ENCODE results near the gene RASAL3. TPM values are rescaled to one million over a fixed set of nuclear protein-coding genes. Genes with fewer than 3 reads are reported as not detected.

Gene RASAL3
- total RNA-seq, 1 donor from 2014 or later: not detected

- peaks cover 13% of the 10 kb centered on the region for H3K36me3 Mint-ChIP-seq (ENCODE audit: unreplicated experiment)
- peaks cover 11% of the 10 kb centered on the region for H3K9me3 Mint-ChIP-seq (ENCODE audit: unreplicated experiment)
- peaks cover 9% of the 10 kb centered on the region for H3K27me3 Mint-ChIP-seq (ENCODE audit: unreplicated experiment)
- no peak for DNase-seq
- H3K4me1 Mint-ChIP-seq (ENCODE audit: low read depth, unreplicated experiment): peaks cover 8% of the 10 kb centered on the region
- no peak for TF ChIP-seq CTCF (IDR thresholded peaks at IDR 0.05; ENCODE audit: partially characterized antibody, unreplicated experiment)
- H3K27ac Mint-ChIP-seq (ENCODE audit: unreplicated experiment): no peak overlapping the region
- H3K4me3 Mint-ChIP-seq (ENCODE audit: unreplicated experiment): no peak overlapping the region
Observed at GRCh38 chr19:15423130-15423529, 41.2 kb downstream of the RASAL3 start.

- no peak for TF ChIP-seq CTCF (IDR thresholded peaks at IDR 0.05; ENCODE audit: partially characterized antibody, unreplicated experiment)
- H3K27me3 Mint-ChIP-seq (ENCODE audit: unreplicated experiment): peaks cover 10% of the 10 kb centered on the region
- peaks cover 13% of the 10 kb centered on the region for H3K36me3 Mint-ChIP-seq (ENCODE audit: unreplicated experiment)
- no peak overlapping the region for H3K27ac Mint-ChIP-seq (ENCODE audit: unreplicated experiment)
- peaks cover 8% of the 10 kb centered on the region for H3K4me1 Mint-ChIP-seq (ENCODE audit: low read depth, unreplicated experiment)
- no peak overlapping the region for H3K4me3 Mint-ChIP-seq (ENCODE audit: unreplicated experiment)
- no peak for DNase-seq
- H3K9me3 Mint-ChIP-seq (ENCODE audit: unreplicated experiment): peaks cover 15% of the 10 kb centered on the region
Observed at GRCh38 chr19:15422296-15423075, 41.9 kb downstream of the RASAL3 start.

- TF ChIP-seq CTCF (IDR thresholded peaks at IDR 0.05; ENCODE audit: partially characterized antibody, unreplicated experiment): no peak
- Mint-ChIP-seq H3K9me3 (ENCODE audit: unreplicated experiment) (peaks cover 17% of the 10 kb centered on the region), H3K27ac (ENCODE audit: unreplicated experiment) (no peak overlapping the region), H3K36me3 (ENCODE audit: unreplicated experiment) (peaks cover 13% of the 10 kb centered on the region), H3K27me3 (ENCODE audit: unreplicated experiment) (peaks cover 10% of the 10 kb centered on the region), H3K4me1 (ENCODE audit: low read depth, unreplicated experiment) (peaks cover 14% of the 10 kb centered on the region), H3K4me3 (ENCODE audit: unreplicated experiment) (no peak overlapping the region)
- no peak for DNase-seq
Observed at GRCh38 chr19:15421721-15422260, 42.6 kb downstream of the RASAL3 start.

GRCh38 chr19:15421136-15421695, 43.1 kb downstream of the RASAL3 start:
- Mint-ChIP-seq H3K36me3 (ENCODE audit: unreplicated experiment) (peaks cover 9% of the 10 kb centered on the region), H3K27me3 (ENCODE audit: unreplicated experiment) (peaks cover 7% of the 10 kb centered on the region), H3K9me3 (ENCODE audit: unreplicated experiment) (peaks cover 14% of the 10 kb centered on the region), H3K4me1 (ENCODE audit: low read depth, unreplicated experiment) (peaks cover 14% of the 10 kb centered on the region), H3K27ac (ENCODE audit: unreplicated experiment) (no peak overlapping the region), H3K4me3 (ENCODE audit: unreplicated experiment) (no peak overlapping the region)
- no peak for TF ChIP-seq CTCF (IDR thresholded peaks at IDR 0.05; ENCODE audit: partially characterized antibody, unreplicated experiment)
- DNase-seq: no peak
